Transverse colon (tissue), 3 donors: ENCODE results near the gene LOX.

Experiments
- POLR2A ChIP-seq: fragments of 450-650 bp; IDR thresholded peaks from one replicate; pipeline ENCODE4 v1.6.1; 2016; ENCODE audit warnings: antibody characterized with exemption, mild to moderate bottlenecking, moderate library complexity
- POLR2AphosphoS5 ChIP-seq, 3 donors: sonication (generic); formaldehyde crosslinking; IDR thresholded peaks; one replicate each; pipeline ENCODE4 v1.6.1; 2016; ENCODE audit warnings: antibody characterized with exemption in 3 of 3

GRCh38 chr5:122022966-122023365 lies 55.1 kb downstream of the LOX start:
- TF ChIP-seq POLR2A: no peak
- TF ChIP-seq POLR2AphosphoS5 (IDR thresholded peaks at IDR 0.05): no peak
